ENCODE results near the gene AK8.
A peak's percentile ranks its signal among the peaks of the same experiment; 100 is the strongest.

AK8 gene

DNA sequence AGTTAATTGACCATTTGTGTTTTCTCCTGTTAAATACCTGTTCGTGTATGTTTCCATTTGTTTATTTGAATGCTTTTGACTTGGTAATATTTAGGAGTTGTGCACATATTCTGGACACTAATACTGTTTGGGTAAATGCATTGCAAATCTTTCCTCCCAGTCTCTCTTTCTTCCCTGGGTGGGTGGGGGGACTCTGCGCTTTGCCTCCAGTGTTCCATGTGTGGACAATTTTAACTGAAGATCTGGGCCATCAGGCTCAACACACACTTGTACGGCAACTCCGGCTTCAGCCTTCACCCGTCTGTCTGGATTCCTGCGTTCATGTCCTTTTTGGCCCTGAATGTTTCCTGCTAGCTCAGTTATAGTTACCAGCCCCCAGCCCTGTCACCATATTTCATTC is 167.8 kb downstream of the AK8 start:
- DNase-seq, result no peak

DNA sequence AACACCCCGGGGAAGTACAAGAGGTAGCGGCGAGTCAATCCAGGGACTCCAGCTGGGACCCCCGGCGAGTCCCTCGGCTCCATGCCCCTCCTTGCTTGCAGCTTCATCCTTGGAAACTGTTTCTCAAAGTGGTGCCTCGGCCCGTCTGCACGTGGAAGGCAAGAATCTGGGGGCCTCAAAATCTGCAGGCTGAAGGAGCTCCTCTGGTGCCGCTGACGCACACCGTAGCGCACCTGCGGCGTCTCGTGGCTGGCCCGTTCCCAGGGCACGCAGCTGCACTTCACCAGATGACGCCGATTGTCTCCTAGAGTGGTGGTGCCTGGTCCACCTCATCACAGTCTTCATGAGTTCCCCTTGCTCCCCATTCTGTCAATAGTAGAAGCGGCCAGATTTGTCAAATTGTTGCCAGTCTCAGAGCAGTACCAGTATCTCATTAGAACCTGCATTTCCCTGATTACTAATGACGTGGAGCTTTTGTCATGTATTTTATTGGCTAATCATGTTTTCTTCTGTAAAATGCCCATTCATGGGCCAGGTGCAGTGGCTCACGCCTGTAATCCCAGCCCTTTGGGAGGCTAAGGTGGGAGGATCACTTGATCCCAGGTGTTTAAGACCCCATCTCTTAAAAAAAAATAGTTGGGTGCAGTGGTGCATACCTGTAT is 169.2 kb downstream of the AK8 start:
- DNase-seq, result no peak

DNA sequence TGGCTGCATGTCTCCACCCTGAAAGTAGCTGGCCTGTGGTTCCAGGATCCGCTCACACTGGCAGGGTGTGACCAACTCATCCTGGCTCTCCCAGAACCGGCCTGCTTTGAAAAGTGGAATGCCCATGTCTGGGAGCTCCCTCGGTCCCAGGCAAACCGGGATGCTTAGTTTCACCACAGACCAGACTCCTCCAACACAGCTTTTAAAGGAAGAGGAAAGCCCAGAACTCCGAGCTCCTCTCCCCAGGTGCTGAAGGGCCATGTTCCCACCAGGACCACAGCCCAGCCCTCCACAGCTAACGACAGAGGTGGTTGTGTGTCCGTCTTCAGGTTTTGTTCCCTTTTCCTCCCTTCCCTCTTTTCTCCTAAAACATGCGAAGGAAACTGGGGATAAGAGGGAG is 169.8 kb downstream of the AK8 start:
- no peak for DNase-seq

DNA sequence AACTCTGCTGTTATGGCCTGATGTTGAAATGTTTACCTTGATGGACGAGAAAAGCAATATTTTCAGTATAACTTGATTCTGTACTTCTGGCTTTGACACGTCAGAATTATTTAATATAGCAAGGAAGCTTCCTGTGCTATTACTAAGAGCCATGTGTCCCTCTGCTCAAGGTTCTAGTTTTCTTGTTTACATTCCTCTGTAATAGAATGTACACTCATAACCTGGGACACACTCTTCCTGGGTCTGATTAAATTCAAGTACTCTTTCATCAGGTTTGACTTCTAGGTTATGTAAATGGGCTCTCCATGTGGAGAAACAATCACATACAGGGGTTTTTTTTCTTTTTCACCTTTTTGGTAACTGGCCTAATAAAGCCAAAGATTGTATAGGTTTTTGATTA is 174.7 kb downstream of the AK8 start:
- no peak for DNase-seq

DNA sequence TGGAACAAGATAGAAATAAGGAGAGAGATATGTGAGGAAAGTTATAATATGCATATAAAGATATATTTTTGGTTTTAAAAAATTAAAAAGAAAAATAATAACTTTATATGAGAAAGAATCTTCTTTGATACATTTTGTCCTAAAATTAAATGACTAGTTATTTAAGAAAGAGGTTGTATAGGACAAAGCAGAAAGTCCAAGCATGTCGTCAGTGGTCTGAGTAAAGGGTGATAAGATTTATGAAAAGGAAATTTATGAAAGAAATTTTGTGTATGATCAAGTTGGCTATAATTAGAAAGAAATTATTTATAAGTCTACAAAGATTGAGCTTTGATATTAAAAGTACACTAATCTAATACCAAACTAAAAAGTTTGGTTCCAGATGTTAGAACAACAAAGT is 175.8 kb downstream of the AK8 start:
- no peak for DNase-seq

DNA sequence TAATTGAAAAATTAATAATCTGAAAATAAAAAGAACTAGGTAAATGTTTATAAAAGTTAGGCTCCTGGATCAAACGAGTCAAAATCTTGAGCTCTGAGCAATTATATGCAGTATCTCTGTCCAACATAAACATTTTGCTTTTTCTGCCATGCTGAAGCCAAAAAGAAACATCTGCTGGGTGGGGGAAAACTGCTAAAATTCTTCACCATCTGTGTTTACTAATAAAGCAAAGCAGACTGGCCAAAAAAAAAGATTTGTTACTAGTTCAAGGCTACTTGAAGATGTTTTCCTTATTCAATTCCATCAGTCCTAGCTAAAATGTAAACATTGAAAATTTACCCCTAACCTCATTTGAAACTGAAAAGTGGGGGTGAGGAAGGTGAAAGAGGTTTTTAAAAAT is 178.1 kb downstream of the AK8 start:
- no peak for DNase-seq

DNA sequence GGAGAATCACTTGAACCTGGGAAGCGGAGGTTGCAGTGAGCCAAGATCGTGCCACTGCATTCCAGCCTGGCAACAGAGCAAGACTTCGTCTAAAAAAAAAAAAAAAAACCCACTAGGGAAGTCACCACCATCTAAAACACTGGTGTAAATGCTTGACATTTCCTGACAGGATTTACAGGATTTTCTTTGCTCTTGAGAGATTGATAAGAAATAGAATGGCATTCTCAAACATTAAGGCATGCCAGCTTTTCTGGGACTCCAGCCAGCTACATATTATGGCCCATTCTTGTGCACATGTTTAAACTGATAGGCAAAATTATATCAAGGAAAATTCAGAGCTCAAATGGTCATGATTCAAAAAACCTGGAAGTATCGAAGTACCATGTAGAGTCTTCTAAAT is 179.1 kb downstream of the AK8 start:
- no peak for DNase-seq

DNA sequence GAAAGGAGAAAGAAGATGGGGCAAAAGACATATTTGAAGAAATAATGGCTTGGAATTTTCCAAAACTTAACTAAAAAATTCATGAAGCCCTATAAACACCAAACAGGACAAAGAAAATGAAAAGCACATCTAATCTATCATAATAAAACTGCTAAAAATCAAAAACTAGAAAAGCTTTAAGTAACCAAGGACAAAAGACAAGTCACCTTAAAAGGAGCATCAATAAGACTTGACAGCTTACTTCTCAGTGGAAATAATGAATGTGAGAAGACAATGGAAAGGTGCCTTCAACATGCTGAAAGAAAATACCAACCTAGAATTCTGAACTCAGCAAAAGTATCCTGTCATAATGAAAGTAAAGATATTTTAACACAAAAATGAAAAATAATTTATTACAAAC is 180.9 kb downstream of the AK8 start:
- DNase-seq, result no peak

DNA sequence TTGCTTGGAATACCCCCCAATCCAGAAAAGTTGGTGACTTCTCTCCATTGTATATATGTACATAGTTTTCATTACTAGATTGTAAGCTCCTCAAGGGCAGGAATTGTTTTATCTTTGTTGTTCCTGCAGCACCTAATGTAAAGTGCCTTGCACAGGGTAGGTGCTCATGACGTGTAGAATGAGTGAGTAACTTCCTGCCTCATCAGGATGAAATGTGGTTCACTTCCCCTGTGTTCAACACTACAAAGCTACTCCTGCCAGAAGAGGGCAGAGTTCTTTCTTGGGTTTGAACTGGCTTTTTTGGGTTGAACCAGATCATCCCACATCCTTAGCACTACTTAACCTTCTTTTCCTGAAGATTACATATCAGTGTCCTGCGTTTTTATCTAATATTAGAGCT is 183.9 kb downstream of the AK8 start:
- DNase-seq, result peak in 1 of 2 experiments; percentile 10

DNA sequence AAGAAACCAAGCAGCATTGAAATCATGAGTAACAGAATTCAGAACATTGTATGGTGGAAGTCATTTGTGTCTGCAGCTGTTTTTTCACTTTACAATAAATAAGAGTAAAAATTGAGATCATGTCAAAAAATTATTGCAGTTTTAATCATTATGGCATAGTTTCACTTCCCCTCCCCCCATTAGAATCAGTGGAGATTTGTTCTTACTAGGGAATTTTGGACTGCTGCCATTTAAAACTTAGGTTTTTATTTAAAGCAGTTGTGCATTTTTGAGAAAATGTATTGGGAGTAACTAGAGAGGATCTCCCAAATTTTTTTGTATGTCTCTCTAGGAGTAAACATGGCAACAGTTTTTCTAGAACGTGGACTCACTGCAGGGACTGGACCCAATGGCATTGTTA is 187.4 kb downstream of the AK8 start:
- DNase-seq, result no peak

DNA sequence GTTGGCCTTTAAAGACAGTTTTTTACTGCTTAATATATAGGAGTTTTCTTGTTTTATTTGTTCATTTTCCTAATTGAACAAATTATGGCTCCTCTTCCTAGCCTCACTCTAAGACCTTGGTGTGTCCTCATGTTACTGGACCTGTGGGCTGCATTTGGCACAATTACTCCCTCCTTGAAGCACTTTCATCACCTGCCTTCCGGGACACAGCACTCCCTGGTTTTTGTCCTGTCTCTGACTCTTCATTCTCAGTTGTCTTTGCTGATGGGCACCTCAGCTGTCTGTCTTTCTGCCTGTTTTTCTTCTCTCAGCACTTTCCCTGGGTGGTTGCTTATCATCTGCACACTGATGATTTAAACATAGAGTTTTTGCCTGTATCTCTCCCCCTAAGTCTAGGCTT is 194.2 kb downstream of the AK8 start:
- DNase-seq, result no peak

DNA sequence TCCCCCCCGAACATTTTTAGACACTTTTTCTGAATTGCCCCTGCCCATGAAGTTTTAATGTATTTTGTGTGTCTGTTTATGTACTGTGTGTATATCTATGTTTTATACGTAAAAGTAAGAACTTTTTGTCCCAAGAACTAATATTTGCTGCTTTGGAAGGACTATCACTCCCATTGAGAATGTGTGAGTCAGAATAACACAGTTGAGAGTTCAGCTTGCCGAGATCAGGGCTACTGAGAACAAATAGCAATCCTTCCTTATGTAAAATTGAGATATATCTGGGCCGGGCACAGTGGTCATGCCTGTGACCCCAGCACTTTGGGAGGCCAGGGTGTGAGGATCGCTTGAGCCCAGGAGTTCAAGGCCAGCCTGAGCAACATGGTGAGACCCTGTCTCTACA is 196.5 kb downstream of the AK8 start:
- no peak for DNase-seq

DNA sequence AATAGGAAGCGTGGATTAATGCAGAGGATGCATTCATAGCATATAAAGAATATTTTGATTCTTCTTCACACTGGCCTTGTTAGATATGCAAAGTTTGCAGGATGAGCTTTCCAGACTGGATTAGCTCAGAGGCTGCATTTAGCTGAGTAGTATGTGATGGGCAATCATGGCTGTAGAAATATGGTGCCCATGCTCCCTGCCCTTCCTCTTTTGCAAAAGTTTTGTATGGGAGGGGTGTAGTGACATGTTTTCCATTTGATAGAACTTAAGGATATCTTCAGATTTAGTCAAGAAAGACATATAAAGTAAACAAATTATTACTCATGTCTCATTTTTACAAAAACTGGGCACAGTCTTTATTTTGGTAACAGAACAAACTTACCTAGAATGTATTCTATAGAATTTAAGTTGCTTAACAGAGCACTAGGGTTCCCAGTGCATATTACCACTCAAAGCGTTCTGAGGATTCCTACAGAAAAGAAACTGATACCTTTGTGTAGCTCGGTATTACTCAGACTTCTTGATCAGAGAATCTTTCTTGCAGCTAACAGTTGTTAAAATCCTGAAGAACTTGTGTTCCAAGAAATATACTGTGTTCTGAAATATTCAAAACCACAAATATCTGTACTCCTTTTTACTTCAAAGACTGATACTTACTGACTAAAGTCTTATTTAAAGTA is 198.0 kb downstream of the AK8 start:
- no peak for DNase-seq

DNA sequence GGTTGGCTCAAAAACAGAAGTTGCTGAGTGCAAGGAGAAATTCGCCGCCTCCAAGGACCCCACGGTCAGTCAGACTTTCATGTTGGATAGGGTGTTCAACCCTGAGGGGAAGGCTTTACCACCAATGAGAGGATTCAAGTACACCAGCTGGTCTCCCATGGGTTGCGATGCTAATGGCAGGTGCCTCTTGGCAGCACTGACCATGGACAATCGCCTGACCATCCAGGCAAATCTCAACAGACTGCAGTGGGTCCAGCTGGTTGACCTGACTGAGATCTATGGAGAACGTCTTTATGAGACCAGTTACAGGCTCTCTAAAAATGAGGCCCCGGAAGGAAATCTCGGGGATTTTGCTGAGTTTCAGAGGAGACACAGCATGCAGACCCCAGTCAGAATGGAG is 200.1 kb downstream of the AK8 start:
- DNase-seq, result no peak
